ENCODE data around the gene AIFM1. TPM values are rescaled to one million over a fixed set of nuclear protein-coding genes. Genes with fewer than 3 reads are reported as not detected.
A peak's percentile ranks its signal among the peaks of the same experiment; 100 is the strongest.

AIFM1 gene
- total RNA-seq, 1 experiment from 2014 or later = 24.4 TPM

DNA sequence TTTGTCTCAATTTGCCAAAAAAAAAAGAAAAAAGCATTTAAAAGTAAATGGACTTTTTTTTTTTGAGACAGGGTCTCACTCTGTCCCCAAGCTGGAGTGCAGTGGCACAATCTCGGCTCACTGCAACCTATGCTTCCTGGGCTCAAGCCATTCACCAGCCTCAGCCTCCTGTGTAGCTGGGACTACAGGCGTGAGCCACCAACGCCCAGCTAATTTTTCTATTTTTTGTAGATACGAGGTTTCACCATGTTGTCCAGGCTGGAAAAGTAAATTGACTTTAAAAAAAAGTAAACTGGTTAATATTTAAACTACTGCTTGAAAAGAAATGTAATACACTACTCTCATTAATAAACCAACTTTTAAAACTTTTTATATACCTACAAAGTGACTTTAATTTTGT, 5.9 kb downstream of the AIFM1 start:
- Histone ChIP-seq H3K4me1 (replicated peaks) (peaks cover 6% of the 10 kb centered on the region), H3K27ac (no peak overlapping the region), H3K36me3 (no peaks in the 10 kb centered on the region; the same call in 1 of the 2 replicates), H3K9me3 (replicated peaks) (no peaks in the 10 kb centered on the region), H3K27me3 (replicated peaks) (no peaks in the 10 kb centered on the region), H3K4me3 (no peak overlapping the region)
- no peak for DNase-seq (ENCODE audit: low read depth in 1 of 2, low spot score in 2 of 2)

- Histone ChIP-seq H3K36me3 (no peaks in the 10 kb centered on the region; the same call in 1 of the 2 replicates), H3K4me3 (no peak overlapping the region), H3K27me3 (replicated peaks) (no peaks in the 10 kb centered on the region), H3K9me3 (replicated peaks) (no peaks in the 10 kb centered on the region), H3K4me1 (replicated peaks) (no peaks in the 10 kb centered on the region), H3K27ac (no peak overlapping the region)
- DNase-seq (ENCODE audit: low read depth in 1 of 2, low spot score in 2 of 2) = no peak
These were observed 7.3 kb downstream of the AIFM1 start for GRCh38 chrX:130158311-130158710.

- DNase-seq (ENCODE audit: low read depth in 1 of 2, low spot score in 2 of 2) = no peak
- no peak overlapping the region for H3K27ac ChIP-seq
- no peaks in the 10 kb centered on the region for H3K27me3 ChIP-seq (replicated peaks)
- no peaks in the 10 kb centered on the region for H3K4me1 ChIP-seq (replicated peaks)
- H3K9me3 ChIP-seq (replicated peaks) = no peaks in the 10 kb centered on the region
- no peak overlapping the region for H3K4me3 ChIP-seq
- no peaks in the 10 kb centered on the region; the same call in 1 of the 2 replicates for H3K36me3 ChIP-seq
These were observed 10.1 kb downstream of the AIFM1 start for GRCh38 chrX:130155564-130155963.

- Histone ChIP-seq H3K27ac (no peak overlapping the region), H3K36me3 (peaks cover 10% of the 10 kb centered on the region), H3K4me3 (no peak overlapping the region), H3K27me3 (replicated peaks) (no peaks in the 10 kb centered on the region), H3K4me1 (replicated peaks) (no peaks in the 10 kb centered on the region), H3K9me3 (replicated peaks) (no peaks in the 10 kb centered on the region)
- DNase-seq (ENCODE audit: low read depth in 1 of 2, low spot score in 2 of 2) = no peak
These were observed 18.0 kb downstream of the AIFM1 start for GRCh38 chrX:130147631-130148030.

DNA sequence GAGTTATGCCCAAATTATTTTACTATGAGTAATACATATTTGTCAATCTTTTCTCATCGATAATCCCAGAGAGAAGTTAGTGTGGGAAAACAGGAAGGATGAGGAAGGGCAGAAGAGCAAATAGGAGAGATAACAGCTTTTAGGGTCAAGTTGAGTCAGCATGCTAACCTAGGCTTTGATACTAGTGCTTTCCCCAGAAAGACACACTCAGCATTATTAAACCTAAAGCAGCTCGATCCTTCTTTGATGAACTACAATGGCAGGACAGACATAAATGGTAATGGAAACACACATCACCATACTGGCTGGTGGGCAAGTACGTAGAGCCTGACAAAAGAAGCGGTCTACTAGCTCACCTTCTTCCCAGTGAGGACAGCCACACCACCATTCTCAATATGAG, 20.5 kb downstream of the AIFM1 start:
- Histone ChIP-seq H3K36me3 (peaks cover 13% of the 10 kb centered on the region), H3K27me3 (replicated peaks) (no peaks in the 10 kb centered on the region), H3K9me3 (replicated peaks) (no peaks in the 10 kb centered on the region), H3K4me3 (no peak overlapping the region), H3K27ac (no peak overlapping the region), H3K4me1 (replicated peaks) (no peaks in the 10 kb centered on the region)
- DNase-seq (ENCODE audit: low read depth in 1 of 2, low spot score in 2 of 2) = no peak

DNA sequence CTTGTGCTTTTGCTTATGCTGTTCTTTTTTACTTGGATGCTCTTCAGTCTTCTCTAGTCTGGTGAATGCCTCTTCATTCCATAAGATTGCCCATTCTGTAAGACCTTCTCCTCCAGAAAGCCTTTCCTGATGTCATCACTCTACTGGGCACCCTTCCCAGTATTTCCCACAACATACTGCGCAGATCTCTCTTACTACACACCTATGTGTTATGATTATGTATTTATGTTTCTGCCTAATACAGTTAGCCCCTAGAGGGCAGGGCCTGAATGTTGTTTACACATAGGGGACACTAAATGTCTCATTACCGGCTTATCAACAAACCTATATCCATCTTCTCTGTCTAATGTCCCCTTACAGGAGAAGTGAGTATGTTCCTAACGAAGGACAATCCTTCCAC, 21.1 kb downstream of the AIFM1 start:
- Histone ChIP-seq H3K4me3 (no peak overlapping the region), H3K36me3 (peaks cover 16% of the 10 kb centered on the region), H3K27me3 (replicated peaks) (no peaks in the 10 kb centered on the region), H3K4me1 (replicated peaks) (no peaks in the 10 kb centered on the region), H3K27ac (no peak overlapping the region), H3K9me3 (replicated peaks) (no peaks in the 10 kb centered on the region)
- no peak for DNase-seq (ENCODE audit: low read depth in 1 of 2, low spot score in 2 of 2)

- Histone ChIP-seq H3K4me3 (no peak overlapping the region), H3K9me3 (replicated peaks) (no peaks in the 10 kb centered on the region), H3K27me3 (replicated peaks) (no peaks in the 10 kb centered on the region), H3K4me1 (replicated peaks) (no peaks in the 10 kb centered on the region), H3K36me3 (peaks cover 10% of the 10 kb centered on the region), H3K27ac (no peak overlapping the region)
- no peak for DNase-seq (ENCODE audit: low read depth in 1 of 2, low spot score in 2 of 2)
These were observed 26.0 kb downstream of the AIFM1 start for GRCh38 chrX:130139474-130140201.

- Histone ChIP-seq H3K27ac (no peak overlapping the region), H3K4me3 (no peak overlapping the region), H3K36me3 (peaks cover 11% of the 10 kb centered on the region), H3K4me1 (replicated peaks) (no peaks in the 10 kb centered on the region), H3K9me3 (replicated peaks) (no peaks in the 10 kb centered on the region), H3K27me3 (replicated peaks) (no peaks in the 10 kb centered on the region)
- no peak for DNase-seq (ENCODE audit: low read depth in 1 of 2, low spot score in 2 of 2)
These were observed 28.7 kb downstream of the AIFM1 start for GRCh38 chrX:130136961-130137360.

GRCh38 chrX:130136496-130136895, 29.1 kb downstream of the AIFM1 start:
- no peak for DNase-seq (ENCODE audit: low read depth in 1 of 2, low spot score in 2 of 2)
- no peaks in the 10 kb centered on the region for H3K9me3 ChIP-seq (replicated peaks)
- H3K36me3 ChIP-seq = peaks cover 12% of the 10 kb centered on the region
- no peaks in the 10 kb centered on the region for H3K4me1 ChIP-seq (replicated peaks)
- no peaks in the 10 kb centered on the region for H3K27me3 ChIP-seq (replicated peaks)
- H3K27ac ChIP-seq = no peak overlapping the region
- H3K4me3 ChIP-seq = no peak overlapping the region

GRCh38 chrX:130130990-130131389, 34.7 kb downstream of the AIFM1 start:
- Histone ChIP-seq H3K4me3 (no peak overlapping the region), H3K9me3 (replicated peaks) (no peaks in the 10 kb centered on the region), H3K36me3 (peaks cover 9% of the 10 kb centered on the region; the same call in 1 of the 2 replicates), H3K4me1 (replicated peaks) (no peaks in the 10 kb centered on the region), H3K27ac (no peak overlapping the region), H3K27me3 (replicated peaks) (no peaks in the 10 kb centered on the region)
- DNase-seq (ENCODE audit: low read depth in 1 of 2, low spot score in 2 of 2) = no peak

DNA sequence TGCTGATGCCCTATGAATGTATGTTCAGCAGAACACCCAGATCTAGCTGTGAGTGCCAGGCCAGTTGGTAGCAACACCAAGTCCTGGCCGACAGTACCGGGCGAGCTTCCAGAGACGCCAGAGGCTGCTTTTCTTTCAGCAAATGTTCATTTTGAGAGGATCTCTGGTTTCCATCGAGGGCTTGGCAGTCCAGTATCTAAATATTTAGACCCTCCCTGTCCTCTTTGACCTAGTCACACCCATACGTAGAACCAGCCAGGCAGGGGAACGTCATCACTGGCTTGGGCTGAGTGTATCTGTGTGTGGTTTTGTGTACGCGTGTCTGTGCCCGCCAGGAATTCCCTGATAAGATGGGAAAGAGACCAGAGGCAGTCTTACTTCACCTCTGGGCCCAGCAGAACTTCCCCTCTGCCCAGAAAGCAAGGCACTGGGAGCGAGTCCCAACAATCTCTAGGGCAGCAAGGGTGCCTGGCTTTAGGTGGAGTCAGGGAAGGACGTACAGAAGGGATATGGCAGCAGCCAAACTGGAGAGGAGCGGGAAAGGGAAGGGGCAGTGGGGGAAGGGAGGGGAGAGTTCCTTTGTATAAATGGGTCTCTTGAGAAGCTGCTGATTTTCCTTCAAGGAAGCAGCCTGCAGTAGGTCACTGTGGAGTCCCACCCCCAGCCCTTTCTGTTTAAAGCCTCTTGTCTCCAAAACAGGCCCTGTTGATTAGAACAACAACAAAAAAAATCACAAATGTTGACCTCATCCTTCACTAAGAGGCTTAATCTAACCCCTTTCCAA, 40.4 kb downstream of the AIFM1 start:
- no peak overlapping the region for H3K27ac ChIP-seq
- no peaks in the 10 kb centered on the region for H3K27me3 ChIP-seq (replicated peaks)
- no peak overlapping the region for H3K4me3 ChIP-seq
- peaks cover 12% of the 10 kb centered on the region for H3K4me1 ChIP-seq (replicated peaks)
- H3K9me3 ChIP-seq (replicated peaks) = no peaks in the 10 kb centered on the region
- 0 out of 2 replicates have a peak, but pooled peaks cover 3% of the 10 kb centered on the region for H3K36me3 ChIP-seq
- DNase-seq (ENCODE audit: low read depth in 1 of 2, low spot score in 2 of 2) = no peak

DNA sequence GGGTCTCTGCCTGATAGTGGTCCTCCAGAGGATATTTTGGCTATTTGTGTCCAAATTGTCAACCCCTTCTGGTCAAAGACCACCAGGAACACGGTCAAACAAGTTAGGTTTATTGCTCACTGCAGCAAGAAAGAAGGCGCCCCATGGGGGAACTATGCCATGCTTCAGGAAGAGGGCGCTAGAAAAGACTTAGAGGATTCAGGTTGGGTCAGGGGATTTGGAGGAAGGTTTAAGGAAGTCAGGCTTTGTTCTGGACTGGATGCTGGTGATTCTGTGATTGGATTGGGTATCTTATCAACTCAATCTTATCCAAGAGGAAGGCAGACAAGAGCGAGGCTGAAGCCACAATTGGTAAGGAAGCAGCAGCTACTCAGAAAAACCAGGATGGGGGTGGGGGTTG, 41.1 kb downstream of the AIFM1 start:
- H3K4me3 ChIP-seq = no peak overlapping the region
- DNase-seq (ENCODE audit: low read depth in 1 of 2, low spot score in 2 of 2) = no peak
- H3K9me3 ChIP-seq (replicated peaks) = no peaks in the 10 kb centered on the region
- 0 out of 2 replicates have a peak, but pooled peaks cover 3% of the 10 kb centered on the region for H3K36me3 ChIP-seq
- peaks cover 19% of the 10 kb centered on the region for H3K4me1 ChIP-seq (replicated peaks)
- no peak overlapping the region for H3K27ac ChIP-seq
- H3K27me3 ChIP-seq (replicated peaks) = no peaks in the 10 kb centered on the region

DNA sequence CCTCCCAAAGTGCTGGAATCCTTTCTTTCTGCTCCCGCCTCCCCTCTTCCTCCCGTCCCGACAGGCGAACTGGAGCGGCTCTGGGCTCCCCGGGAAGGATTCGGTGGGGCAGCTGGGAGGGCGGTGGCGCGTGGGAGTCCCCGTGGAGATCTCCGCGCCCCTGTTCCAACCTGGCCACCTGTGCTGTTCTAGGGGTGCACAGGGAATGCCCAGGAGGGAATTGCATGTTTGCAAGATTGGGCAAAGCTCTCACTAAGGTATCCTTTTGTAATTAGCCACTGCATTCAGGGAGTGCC, 44.2 kb downstream of the AIFM1 start:
- peaks cover 44% of the 10 kb centered on the region for H3K4me1 ChIP-seq (replicated peaks)
- no peak overlapping the region for H3K4me3 ChIP-seq
- no peaks in the 10 kb centered on the region for H3K27me3 ChIP-seq (replicated peaks)
- no peaks in the 10 kb centered on the region for H3K9me3 ChIP-seq (replicated peaks)
- 0 out of 2 replicates have a peak overlapping the region, but pooled peaks have one; percentile 76 for H3K27ac ChIP-seq
- no peak for DNase-seq (ENCODE audit: low read depth in 1 of 2, low spot score in 2 of 2)
- no peaks in the 10 kb centered on the region for H3K36me3 ChIP-seq

- Histone ChIP-seq H3K9me3 (replicated peaks) (no peaks in the 10 kb centered on the region), H3K4me1 (replicated peaks) (peaks cover 47% of the 10 kb centered on the region), H3K27me3 (replicated peaks) (no peaks in the 10 kb centered on the region), H3K36me3 (no peaks in the 10 kb centered on the region), H3K27ac (peak overlapping the region; percentile 76), H3K4me3 (peak overlapping the region; percentile 37)
- DNase-seq (ENCODE audit: low read depth in 1 of 2, low spot score in 2 of 2) = peak; percentile 76 to 85
These were observed 44.7 kb downstream of the AIFM1 start for GRCh38 chrX:130120746-130121504.
